ENCODE results near the gene C5AR1. TPM values are rescaled to one million over a fixed set of nuclear protein-coding genes. Genes with fewer than 3 reads are reported as not detected.
"Not testable (repeated sequence)": the region's sequence is repeated elsewhere in the genome, so short reads cannot be mapped to it uniquely, and the experiment has no call there.

The C5AR1 gene
- total RNA-seq, 1 donor from 2014 or later = 0.80 TPM

DNA sequence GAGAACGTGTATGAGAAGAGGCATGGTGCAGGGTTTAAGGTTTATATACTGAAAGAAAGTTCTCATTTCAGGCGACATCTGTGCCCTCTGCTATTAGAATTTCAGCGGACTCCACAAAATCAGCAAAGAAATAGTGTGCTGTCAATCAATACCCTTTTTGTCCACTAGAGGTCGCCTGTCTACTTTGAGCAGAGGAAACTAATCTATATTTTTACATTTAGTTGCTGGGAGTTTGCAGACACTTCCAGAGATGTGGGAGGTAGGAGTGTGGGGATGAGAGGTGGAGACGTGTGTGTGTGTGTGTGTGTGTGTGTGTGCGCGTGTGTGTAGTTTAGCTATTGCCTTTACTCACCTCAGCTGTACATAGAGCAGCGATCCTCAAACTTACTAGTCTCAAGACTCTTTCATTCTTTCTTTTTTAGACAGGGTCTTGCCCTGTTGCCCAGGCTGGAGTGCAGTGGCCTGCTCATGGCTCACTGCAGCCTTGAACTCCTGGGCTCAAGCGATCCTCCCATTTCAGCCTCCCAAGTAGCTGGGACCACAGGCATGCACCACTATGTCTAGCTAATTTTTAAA lies 25.2 kb upstream of the C5AR1 start:
- DNase-seq (ENCODE audit: low read depth) = peak; percentile 66

DNA sequence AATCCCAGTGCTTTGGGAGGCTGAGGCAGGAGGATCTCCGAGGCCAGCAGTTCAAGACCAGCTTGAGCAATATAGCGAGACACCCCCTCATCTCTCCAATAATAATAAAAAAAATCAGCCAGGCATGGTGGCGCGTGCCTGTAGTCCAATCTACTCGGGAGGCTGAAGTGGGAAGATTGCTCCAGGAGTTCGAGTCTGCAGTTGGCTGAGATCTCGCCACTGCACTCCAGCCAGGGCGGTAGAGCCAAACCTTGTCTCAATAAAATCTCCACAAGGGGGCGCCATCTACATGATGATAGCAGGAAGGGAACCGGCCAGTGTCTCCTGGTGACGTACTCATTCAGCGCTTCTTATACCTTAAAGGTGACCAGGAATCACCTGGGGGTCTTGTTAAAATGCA lies 13.6 kb upstream of the C5AR1 start:
- DNase-seq (ENCODE audit: low read depth) = peak; percentile 59

DNA sequence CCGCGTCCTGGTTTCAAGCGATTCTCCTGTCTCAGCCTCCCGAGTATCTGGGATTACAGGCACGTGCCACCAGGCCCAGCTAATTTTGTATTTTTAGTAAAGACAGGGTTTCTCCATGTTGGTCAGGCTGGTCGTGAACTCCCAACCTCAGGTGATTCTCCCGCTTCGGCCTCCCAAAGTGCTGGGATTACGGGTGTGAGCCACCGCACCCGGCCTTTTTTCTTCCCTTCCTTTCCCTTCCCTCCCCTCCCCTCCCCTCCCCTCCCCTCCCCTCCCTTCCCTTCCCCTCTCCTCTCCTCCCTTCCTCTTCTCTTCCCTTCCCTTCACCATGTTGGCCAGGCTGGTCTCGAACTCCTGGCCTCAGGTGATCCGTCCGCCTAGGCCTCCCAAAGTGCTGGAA lies 8.8 kb upstream of the C5AR1 start:
- DNase-seq (ENCODE audit: low read depth) = not testable (repeated sequence)

DNA sequence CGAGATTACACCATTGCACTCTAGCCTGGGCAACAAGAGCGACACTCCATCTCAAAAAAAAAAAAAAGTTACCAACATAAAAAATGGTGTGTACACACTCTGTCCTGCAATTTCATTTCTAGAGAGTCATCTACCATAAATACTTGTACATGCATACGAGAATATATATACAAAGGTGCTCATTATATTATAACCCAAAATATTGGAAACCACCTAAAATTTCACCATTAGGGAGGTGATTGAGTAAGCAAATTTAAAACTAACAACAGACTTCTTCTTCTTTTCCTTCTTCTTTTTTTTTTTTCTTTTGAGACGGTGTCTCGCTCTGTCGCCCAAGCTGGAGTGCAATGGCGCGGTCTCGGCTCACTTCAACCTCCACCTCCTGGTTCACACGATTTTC lies 7.4 kb upstream of the C5AR1 start:
- DNase-seq (ENCODE audit: low read depth) = no peak

DNA sequence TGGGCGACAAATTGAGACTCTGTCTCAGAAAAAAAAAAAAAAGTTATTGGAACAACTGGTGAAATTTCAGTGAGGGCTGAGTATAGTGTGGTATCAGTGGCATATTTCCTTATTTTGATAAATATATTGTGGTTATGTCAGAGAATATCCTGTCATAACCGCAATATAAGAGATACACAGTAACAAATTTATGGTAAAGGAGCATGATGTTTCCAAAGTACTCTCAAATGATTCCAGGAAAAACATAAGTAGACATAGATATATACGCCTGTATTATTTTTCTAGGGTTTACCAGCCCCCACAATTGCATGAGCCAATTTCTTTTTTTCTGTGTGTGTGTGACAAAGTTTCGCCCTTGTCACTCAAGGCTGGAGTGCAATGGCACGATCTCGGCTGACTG lies 5.7 kb upstream of the C5AR1 start:
- DNase-seq (ENCODE audit: low read depth) = no peak

DNA sequence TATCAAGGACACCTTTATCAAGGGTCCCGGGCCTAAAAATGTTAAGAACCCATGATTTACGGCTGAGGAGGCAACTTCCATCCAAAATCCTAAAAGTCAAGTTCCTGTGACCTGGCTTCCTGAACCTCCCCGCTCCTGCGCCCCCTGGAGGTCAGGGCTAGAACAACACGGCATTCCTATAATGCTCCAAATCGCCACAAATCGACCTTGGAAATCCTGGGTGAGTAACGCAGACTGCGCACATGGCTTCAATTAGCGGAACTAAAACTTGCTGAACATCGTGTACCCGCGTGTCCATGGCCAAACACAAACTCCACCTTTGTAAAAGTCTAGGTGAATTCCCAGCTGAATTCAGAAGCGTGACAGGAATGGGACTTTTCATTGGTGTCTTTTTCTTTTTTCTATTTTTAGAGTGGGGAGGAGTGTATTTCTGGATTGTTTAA lies 4.3 kb upstream of the C5AR1 start:
- DNase-seq (ENCODE audit: low read depth) = peak; percentile 88

DNA sequence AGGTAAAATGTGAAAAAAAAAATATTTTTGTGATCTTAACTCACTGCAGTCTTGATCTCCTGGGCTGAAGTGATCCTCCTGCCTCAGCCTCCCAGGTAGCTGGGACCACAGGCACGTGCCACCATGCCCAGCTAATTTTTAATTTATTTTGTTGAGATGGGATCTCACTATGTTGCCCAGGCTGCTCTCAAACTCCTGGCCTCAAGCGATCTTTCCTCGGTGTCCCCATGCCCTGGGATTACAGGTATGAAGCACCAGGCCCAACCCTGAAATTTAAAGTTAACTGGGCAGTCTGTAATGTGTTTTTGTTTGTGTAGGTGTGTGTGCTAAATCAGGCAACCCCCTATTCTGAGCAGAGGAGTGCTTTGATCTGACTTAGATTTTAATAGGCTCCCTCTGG lies 3.4 kb upstream of the C5AR1 start:
- DNase-seq (ENCODE audit: low read depth) = no peak

DNA sequence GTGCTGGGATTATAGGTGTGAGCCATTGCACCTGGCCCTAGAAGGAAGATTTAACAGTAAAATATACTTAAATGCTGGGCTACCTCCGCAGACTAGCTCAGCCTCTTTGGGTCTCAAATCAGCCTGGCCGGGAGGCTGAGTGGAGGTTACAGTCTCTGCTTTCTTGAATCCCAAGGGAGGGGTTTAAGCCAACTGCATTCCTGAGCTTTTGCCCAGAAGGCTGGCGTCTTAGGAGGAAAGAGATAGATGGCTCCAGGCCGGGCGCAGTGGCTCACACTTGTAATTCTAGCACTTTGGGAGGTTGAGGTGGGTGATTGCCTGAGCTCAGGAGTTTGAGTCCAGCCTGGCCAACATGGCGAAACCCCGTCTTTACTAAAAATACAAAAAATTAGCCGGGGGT lies 623 bp upstream of the C5AR1 start:
- DNase-seq (ENCODE audit: low read depth) = no peak

DNA sequence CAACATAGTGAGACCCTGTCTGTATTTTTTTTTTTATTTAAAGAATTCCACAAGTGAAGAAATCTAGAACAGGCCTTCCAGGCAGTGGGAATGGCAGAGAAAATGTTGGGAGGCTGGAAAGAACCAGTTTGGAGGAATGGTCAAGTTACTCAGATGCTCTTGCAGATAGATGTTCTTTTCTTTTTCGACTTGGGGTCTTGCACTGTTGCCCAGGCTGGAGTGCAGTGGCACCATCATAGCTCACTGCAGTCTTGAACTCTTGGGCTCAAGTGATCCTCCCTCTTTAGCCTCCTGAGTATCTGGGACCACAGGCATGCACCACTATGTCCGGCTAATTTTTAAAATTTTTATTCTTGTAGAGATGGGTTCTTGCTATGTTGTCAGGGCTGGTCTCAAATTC lies 662 bp downstream of the C5AR1 start:
- DNase-seq (ENCODE audit: low read depth) = no peak

DNA sequence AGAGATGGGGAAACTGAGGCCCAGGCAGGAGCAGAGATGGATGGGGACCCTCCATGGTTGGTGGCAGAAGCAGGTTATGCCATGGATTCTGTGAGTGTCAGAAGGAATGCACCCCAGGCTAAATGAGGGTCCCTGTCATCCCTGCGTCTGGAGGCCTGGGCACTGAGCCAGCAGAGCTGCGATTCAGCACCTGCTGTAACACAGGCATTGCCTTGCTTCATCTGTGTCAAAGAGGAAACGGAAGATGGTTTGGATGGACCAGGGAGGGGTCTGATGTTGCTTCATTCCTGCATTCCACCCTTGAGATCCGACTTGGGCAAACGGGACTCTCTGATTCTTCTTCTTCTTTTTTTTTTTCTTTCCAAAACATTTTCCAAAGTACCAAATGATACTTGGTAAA lies 1.2 kb downstream of the C5AR1 start:
- no peak for DNase-seq (ENCODE audit: low read depth)

DNA sequence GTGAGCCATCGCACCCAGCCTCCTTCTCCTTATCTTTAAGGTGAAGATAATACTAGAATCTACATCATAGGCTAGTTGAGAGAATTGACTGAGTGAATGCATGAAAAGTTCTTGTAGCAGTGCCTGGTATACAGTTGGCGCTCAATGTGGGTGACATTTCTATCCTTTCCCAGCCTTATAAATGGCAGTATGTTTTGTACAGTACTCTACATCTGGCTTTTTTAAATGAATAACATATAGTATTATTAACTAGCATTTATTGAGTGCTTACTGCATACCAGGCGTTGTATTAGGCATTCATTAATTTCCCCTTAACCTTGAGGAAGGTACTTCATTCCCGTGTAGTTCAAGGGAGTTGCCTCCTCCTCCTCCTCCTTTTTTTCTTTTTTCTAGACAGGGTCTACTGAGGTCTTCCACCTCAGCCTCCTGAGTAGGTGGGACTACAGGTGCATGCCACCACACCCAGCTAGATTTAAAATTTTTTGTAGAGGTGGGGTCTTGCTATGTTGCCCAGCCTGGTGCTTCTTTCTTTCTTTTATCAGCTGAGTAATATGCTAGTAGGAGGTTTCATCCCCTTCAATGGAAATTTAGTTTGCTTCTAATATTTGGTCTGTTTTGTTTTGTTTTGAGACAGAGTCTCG lies 2.8 kb downstream of the C5AR1 start:
- DNase-seq (ENCODE audit: low read depth) = no peak

DNA sequence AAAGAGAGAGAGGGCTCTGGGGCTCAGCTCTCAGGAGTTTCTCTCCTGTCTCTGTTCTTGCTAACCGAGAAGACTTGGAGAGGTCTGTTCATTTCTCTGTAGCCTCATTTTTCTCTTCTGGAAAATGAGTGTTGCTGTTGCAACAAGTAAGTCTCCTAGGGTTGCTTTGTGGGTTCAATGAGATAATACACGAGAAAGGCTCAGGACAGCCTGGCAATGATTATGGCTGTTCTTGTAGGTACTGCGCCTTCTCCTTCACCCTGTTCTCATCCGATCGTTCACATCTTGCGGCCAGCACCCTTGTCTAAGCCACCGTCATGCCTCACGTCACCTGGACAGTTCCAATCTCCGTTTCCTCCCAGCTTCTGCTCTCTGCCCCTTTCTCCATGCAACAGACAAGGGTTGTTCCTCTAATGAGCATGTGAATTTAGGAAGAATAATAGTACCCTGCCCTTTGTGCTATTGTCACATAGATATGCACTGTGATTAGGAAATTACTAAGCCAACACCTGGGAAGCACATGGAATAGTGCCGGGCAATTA lies 4.2 kb downstream of the C5AR1 start:
- no peak for DNase-seq (ENCODE audit: low read depth)

DNA sequence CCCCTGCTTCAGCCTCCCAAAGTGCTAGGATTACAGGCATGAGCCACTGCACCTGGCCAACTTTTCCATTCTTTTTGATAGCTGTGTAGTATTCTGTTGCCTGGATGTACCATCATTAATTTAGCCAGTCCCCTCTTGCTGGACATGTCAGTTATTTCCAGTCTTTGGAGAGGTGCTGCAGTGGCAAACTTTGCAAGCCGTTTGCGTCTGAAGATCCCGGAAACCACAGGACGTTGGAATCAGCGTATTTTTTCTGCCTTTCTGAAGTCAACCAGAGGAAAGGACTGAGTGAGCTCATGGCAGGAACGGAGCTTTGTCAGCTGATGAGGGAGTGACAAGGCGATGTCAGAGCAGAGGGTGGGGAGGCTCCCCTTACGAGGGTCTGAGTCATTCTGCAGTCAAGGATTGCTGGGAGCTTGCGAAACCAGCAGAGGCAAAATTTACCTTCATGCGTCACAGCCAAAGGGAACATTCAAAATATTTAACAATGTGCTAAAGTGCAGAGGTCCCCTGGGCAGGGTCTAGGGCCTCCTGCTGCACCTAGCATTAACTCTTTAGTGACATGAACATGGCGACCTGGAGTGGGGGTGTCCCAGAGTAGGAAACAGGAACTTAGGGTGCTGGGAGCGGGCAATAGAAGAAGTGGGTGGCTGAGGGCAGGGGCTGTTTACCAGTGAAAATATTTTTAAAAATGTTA lies 5.6 kb downstream of the C5AR1 start:
- DNase-seq (ENCODE audit: low read depth) = peak; percentile 90

DNA sequence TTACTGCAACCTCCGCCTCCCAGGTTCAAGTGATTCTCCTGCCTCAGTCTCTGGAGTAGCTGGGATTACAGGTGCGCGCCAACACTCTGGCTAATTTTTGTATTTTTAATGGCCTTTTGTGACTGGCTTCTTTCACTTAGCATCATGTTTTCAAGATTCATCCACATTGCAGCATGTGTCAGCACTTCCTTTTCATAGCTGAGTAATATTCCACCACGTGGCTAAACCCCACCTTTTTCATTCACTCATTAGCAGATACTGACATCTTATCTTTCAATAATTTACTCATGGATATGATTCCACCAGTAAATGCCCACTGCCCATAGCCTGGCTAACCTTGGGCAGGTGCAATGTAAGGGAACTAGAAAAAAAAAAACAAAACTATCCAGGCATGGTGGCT lies 6.9 kb downstream of the C5AR1 start:
- DNase-seq (ENCODE audit: low read depth) = no peak

DNA sequence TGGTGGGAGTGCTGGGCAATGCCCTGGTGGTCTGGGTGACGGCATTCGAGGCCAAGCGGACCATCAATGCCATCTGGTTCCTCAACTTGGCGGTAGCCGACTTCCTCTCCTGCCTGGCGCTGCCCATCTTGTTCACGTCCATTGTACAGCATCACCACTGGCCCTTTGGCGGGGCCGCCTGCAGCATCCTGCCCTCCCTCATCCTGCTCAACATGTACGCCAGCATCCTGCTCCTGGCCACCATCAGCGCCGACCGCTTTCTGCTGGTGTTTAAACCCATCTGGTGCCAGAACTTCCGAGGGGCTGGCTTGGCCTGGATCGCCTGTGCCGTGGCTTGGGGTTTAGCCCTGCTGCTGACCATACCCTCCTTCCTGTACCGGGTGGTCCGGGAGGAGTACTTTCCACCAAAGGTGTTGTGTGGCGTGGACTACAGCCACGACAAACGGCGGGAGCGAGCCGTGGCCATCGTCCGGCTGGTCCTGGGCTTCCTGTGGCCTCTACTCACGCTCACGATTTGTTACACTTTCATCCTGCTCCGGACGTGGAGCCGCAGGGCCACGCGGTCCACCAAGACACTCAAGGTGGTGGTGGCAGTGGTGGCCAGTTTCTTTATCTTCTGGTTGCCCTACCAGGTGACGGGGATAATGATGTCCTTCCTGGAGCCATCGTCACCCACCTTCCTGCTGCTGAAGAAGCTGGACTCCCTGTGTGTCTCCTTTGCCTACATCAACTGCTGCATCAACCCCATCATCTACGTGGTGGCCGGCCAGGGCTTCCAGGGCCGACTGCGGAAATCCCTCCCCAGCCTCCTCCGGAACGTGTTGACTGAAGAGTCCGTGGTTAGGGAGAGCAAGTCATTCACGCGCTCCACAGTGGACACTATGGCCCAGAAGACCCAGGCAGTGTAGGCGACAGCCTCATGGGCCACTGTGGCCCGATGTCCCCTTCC lies 10.5 kb downstream of the C5AR1 start:
- no peak for DNase-seq (ENCODE audit: low read depth)

DNA sequence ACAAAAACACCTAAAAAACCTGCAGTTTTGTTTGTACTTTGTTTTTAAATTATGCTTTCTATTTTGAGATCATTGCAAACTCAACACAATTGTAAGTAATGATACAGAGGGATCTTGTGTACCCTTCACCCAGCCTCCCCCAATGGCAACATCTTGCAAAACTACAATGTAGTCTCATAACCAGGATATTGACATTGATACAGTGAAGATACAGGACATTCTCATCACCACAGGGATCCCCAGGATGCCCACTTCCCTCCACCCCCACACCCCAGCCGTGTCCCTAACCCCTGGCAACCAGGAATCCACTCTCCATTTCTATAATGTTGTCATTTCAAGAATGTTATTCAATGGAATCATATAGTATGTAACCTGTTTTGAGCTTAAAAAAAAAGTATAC lies 12.0 kb downstream of the C5AR1 start:
- DNase-seq (ENCODE audit: low read depth) = no peak

DNA sequence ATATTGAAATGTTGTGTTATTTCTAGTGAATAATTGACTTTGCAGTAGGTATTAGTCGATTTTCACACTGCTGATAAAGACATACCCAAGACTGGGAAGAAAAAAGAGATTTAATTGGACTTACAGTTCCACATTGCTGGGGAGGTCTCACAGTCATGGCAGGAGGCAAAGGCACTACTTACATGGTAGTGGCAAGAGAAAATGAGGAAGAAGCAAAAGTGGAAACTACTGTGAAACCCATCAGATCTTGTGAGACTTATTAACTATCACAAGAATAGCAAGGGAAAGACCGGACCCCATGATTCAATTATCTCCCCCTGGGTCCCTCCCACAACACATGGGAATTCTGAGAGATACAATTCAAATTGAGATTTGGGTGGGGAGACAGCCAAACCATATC lies 12.4 kb downstream of the C5AR1 start:
- no peak for DNase-seq (ENCODE audit: low read depth)

DNA sequence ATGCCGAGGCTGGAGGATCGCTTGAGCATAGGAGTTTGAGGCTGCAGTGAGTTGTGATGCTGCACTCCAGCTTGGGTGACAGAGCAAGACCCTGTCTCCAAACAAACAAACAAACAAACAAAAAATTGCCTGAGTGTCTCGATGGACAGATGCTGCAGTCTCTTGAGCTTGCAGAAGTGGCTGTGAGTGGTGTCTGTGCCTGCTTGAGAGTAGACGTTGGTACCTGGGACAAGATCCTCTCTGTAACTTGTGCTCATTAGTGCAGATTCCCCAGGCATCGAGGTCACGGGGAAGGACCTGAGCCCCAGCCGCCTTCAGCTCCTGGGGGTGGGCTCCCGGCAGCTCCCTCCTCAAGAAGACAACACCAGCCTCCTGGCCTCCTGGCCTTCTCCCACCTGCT lies 13.7 kb downstream of the C5AR1 start:
- no peak for DNase-seq (ENCODE audit: low read depth)

DNA sequence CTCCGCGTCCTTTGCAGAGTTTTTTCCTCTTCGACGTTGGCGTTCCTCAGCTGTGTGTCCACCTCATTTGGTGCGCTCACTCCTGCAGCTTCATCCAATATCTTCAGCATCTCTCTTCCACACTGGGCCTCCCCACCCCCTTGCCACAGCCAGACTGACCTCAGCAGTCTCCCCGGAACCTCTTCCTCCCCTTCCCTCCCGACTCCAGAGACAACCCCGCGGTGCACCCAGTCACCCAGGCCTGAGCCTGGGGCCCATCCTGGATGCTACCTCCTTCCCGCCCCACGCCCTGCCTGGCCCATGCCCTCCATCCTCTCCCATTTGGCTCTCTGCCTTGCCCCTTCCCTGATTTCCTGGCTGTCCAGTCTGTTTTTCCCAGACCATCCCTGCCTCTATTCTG lies 14.2 kb downstream of the C5AR1 start:
- DNase-seq (ENCODE audit: low read depth) = no peak

DNA sequence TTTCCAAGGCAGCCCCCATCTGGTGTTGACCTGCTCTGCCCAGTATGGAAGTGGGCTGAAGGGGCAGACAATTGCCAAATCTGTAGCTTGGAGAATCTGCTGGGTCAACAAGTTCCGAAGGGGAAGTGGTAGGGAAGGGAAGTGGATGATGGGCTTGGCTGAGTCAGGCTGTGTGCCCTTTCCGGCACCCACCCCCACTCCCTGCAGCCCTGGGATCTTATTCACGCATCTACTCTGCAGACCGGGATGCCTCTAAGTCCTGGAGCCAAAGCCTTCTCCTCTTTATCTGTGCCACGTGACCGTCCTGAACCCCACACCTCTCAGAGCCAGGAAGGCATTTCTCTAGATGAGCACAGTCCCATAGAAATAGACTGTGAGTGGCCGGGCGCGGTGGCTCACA lies 14.8 kb downstream of the C5AR1 start:
- DNase-seq (ENCODE audit: low read depth) = no peak

DNA sequence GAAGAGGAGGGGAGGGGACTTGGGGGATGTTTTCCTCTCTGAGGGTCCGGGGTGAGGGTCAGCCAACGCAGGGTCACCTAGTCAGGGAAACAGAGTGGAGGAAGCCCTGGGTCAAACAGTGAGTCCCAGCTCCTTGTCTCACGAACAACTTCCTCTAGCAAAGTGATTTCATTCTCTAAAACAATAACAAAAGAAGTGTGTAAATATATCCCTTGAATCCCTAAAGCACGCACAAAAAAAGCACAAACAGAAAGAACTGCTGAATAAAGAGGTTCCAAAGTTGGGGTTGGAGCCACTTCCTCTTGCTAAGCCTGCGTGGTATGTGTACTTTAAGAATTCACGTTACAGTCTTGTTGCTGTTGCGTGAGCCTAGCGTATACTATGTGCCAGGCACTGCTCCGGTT lies 20.8 kb downstream of the C5AR1 start:
- DNase-seq (ENCODE audit: low read depth) = no peak

DNA sequence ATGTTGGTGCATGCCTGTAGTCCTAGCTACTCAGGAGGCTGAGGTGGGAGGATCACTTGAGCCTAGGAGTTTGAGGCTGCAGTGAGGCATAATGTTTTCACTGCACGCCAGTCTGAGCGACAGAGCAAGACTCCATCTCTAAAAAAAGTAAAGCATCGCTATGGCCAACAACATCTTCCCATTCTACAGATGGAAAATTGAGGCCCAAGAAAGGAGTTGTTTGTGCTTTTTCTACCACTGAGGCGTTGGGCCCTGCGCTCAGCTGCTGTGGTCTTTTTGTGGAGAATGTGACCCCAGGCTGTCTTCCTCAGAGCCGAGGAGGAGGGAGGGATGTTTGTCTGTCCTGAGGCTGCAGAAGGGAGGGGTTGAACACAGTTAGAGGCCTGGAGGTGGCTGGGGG lies 21.8 kb downstream of the C5AR1 start:
- DNase-seq (ENCODE audit: low read depth) = no peak
